Measurements from ENCODE around the gene CYP4F12.

Gene CYP4F12

DNA sequence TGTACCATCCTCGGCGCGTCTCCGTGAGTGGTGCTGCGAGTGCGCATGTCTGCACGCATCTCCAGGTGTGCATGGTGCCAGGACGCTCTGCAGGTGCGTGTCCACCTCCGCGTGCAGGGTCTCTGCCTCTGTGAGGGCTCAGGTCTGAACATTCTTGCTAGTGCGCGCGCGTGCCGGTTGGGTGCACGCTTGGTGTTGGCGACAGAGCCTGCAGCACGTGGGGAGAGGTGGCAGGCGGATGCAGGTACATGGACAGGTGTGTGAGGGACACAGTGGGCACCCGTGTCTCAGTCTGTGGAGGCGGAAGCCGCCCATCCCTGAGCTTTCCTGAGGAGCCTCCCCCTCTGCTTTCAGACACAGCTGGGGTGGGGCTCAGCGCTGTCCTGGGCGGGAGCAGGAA is 50.1 kb downstream of the CYP4F12 start:
- no peak for DNase-seq
- Histone ChIP-seq H3K36me3 (ENCODE audit: control insufficient read depth, insufficient read depth, low read length) (no peaks in the 10 kb centered on the region), H4K8ac (ENCODE audit: low read depth, low read length) (no peak overlapping the region), H4K5ac (ENCODE audit: low read length) (no peak overlapping the region), H3K4me3 (ENCODE audit: low read length) (no peak overlapping the region), H3K56ac (ENCODE audit: low read length) (no peak overlapping the region), H3K4ac (ENCODE audit: low read depth, low read length) (no peak overlapping the region), H2BK120ac (ENCODE audit: low read depth, low read length) (no peak overlapping the region), H2AK5ac (ENCODE audit: low read length) (no peak overlapping the region), H3K4me2 (ENCODE audit: low read length) (no peak overlapping the region), H3K79me2 (ENCODE audit: control insufficient read depth, insufficient read depth, low read length) (no peaks in the 10 kb centered on the region), H2BK5ac (ENCODE audit: low read length) (no peak overlapping the region), H3K9ac (ENCODE audit: low read length) (no peak overlapping the region), H3K18ac (ENCODE audit: low read length) (no peak overlapping the region), H3K79me1 (ENCODE audit: low read length) (no peaks in the 10 kb centered on the region), H2BK15ac (replicated peaks; ENCODE audit: low read depth) (no peak overlapping the region), H3K27ac (ENCODE audit: low read depth, low read length) (no peak overlapping the region), H3K27me3 (ENCODE audit: insufficient read depth, low read length, poor library complexity) (no peaks in the 10 kb centered on the region), H3K23ac (ENCODE audit: low read length) (no peak overlapping the region), H3K4me1 (ENCODE audit: control insufficient read depth, low read depth, low read length) (no peaks in the 10 kb centered on the region)
- WGBS (ENCODE audit: extremely low coverage, insufficient coverage, low lambda C conversion rate): no CpG with 5 or more reads among the region's 25 CpGs

DNA sequence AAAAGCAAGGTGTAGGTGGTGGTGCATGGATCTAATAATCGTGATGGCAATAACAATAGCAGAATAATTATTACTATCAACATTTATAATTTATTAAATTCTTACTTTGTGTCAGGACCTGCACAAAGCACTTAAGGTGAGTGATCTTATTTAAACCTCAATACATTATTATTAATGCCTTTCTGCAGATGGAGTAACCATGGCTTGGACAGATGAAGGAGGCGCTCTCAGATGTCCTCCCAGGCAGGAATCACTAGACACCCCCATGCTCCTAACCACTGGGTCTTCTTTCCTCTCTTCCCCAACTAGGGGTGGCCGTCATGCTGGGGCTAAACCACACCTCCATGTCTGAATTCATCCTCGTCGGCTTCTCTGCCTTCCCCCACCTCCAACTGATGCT is 54.8 kb downstream of the CYP4F12 start, which contains the start of gene OR10H2:
TSS of gene OR10H2 (plus strand) at position 301 of the 400 bp plus-strand sequence. CDS start at position 321, 20 bp downstream.
- no CpG with 5 or more reads among the region's 5 CpGs for WGBS (ENCODE audit: extremely low coverage, insufficient coverage, low lambda C conversion rate)
- Histone ChIP-seq H3K56ac (ENCODE audit: low read length) (no peak within 1 kb of the TSS), H3K18ac (ENCODE audit: low read length) (no peak within 1 kb of the TSS), H3K4me2 (ENCODE audit: low read length) (no peak within 1 kb of the TSS), H3K23ac (ENCODE audit: low read length) (no peak within 1 kb of the TSS), H3K27me3 (ENCODE audit: insufficient read depth, low read length, poor library complexity) (no peaks in the 10 kb centered on the region), H2BK5ac (ENCODE audit: low read length) (no peak within 1 kb of the TSS), H4K5ac (ENCODE audit: low read length) (no peak within 1 kb of the TSS), H3K36me3 (ENCODE audit: control insufficient read depth, insufficient read depth, low read length) (no peaks in the 10 kb centered on the region), H2BK15ac (replicated peaks; ENCODE audit: low read depth) (no peak within 1 kb of the TSS), H3K9ac (ENCODE audit: low read length) (no peak within 1 kb of the TSS), H4K8ac (ENCODE audit: low read depth, low read length) (no peak within 1 kb of the TSS), H3K4ac (ENCODE audit: low read depth, low read length) (no peak within 1 kb of the TSS), H3K79me2 (ENCODE audit: control insufficient read depth, insufficient read depth, low read length) (no peaks in the 10 kb centered on the region), H2BK120ac (ENCODE audit: low read depth, low read length) (no peak within 1 kb of the TSS), H3K4me1 (ENCODE audit: control insufficient read depth, low read depth, low read length) (no peaks in the 10 kb centered on the region), H3K4me3 (ENCODE audit: low read length) (no peak within 1 kb of the TSS), H2AK5ac (ENCODE audit: low read length) (no peak within 1 kb of the TSS), H3K79me1 (ENCODE audit: low read length) (no peaks in the 10 kb centered on the region), H3K27ac (ENCODE audit: low read depth, low read length) (no peak within 1 kb of the TSS)
- no peak for DNase-seq

DNA sequence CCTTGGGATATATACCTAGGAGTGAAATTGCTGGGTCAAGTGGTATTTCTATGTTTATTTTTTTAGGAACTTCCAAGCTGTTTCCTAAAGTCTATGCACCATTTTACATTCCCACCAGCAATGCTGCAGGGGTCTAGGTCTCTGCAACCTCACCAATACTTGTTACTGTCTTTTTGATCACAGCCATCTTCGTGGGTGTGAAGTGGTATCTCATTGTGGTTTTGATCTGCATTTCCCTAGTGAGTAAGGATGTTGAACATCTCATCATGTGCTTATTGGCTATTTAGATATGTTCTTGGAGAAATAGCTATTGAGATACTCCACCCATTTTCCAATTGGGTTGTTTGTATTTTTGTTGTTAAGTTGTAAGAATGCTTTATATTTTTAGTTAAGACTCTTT is 57.7 kb downstream of the CYP4F12 start:
- H3K4me3 ChIP-seq (ENCODE audit: low read length): no peak overlapping the region
- no peak overlapping the region for H3K9ac ChIP-seq (ENCODE audit: low read length)
- no peaks in the 10 kb centered on the region for H3K27me3 ChIP-seq (ENCODE audit: insufficient read depth, low read length, poor library complexity)
- no peak overlapping the region for H3K4me2 ChIP-seq (ENCODE audit: low read length)
- H3K27ac ChIP-seq (ENCODE audit: low read depth, low read length): no peak overlapping the region
- no peak overlapping the region for H2BK5ac ChIP-seq (ENCODE audit: low read length)
- H3K79me2 ChIP-seq (ENCODE audit: control insufficient read depth, insufficient read depth, low read length): no peaks in the 10 kb centered on the region
- no peak overlapping the region for H2BK15ac ChIP-seq (replicated peaks; ENCODE audit: low read depth)
- H3K23ac ChIP-seq (ENCODE audit: low read length): no peak overlapping the region
- no peak overlapping the region for H4K5ac ChIP-seq (ENCODE audit: low read length)
- no CpG with 5 or more reads among the region's 1 CpG for WGBS (ENCODE audit: extremely low coverage, insufficient coverage, low lambda C conversion rate)
- no peak for DNase-seq
- H3K36me3 ChIP-seq (ENCODE audit: control insufficient read depth, insufficient read depth, low read length): no peaks in the 10 kb centered on the region
- H2AK5ac ChIP-seq (ENCODE audit: low read length): no peak overlapping the region
- H3K4ac ChIP-seq (ENCODE audit: low read depth, low read length): no peak overlapping the region
- no peaks in the 10 kb centered on the region for H3K79me1 ChIP-seq (ENCODE audit: low read length)
- no peak overlapping the region for H3K18ac ChIP-seq (ENCODE audit: low read length)
- no peak overlapping the region for H3K56ac ChIP-seq (ENCODE audit: low read length)
- no peak overlapping the region for H4K8ac ChIP-seq (ENCODE audit: low read depth, low read length)
- no peaks in the 10 kb centered on the region for H3K4me1 ChIP-seq (ENCODE audit: control insufficient read depth, low read depth, low read length)
- H2BK120ac ChIP-seq (ENCODE audit: low read depth, low read length): no peak overlapping the region

DNA sequence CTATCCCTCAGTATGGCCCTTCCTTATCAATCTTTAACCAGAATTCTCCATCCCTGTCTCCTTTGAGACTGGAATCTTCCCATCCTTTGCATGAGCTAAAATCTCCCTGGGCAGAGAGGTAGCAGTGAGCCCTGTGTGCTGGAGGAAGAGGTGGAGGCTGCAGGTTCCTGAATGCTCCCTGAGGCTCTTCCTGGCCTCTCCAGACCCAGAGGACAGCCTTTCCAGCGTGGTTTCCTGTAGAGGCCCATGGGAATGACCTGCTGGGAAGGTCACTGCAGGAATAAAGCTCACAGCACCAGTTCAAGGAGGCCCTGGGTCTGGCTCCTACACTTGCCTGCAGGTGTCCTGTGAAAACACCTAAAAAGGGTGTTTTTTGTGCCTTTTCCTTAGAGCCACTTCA is 59.5 kb downstream of the CYP4F12 start:
- H3K23ac ChIP-seq (ENCODE audit: low read length): no peak overlapping the region
- no peak overlapping the region for H3K56ac ChIP-seq (ENCODE audit: low read length)
- H3K4me1 ChIP-seq (ENCODE audit: control insufficient read depth, low read depth, low read length): no peaks in the 10 kb centered on the region
- H4K8ac ChIP-seq (ENCODE audit: low read depth, low read length): no peak overlapping the region
- no peaks in the 10 kb centered on the region for H3K36me3 ChIP-seq (ENCODE audit: control insufficient read depth, insufficient read depth, low read length)
- no peak overlapping the region for H3K4me2 ChIP-seq (ENCODE audit: low read length)
- no peaks in the 10 kb centered on the region for H3K79me2 ChIP-seq (ENCODE audit: control insufficient read depth, insufficient read depth, low read length)
- H4K5ac ChIP-seq (ENCODE audit: low read length): no peak overlapping the region
- DNase-seq: no peak
- no peak overlapping the region for H2BK120ac ChIP-seq (ENCODE audit: low read depth, low read length)
- no peak overlapping the region for H2BK15ac ChIP-seq (replicated peaks; ENCODE audit: low read depth)
- no peaks in the 10 kb centered on the region for H3K27me3 ChIP-seq (ENCODE audit: insufficient read depth, low read length, poor library complexity)
- no peak overlapping the region for H3K18ac ChIP-seq (ENCODE audit: low read length)
- H3K9ac ChIP-seq (ENCODE audit: low read length): no peak overlapping the region
- H2BK5ac ChIP-seq (ENCODE audit: low read length): no peak overlapping the region
- no peaks in the 10 kb centered on the region for H3K79me1 ChIP-seq (ENCODE audit: low read length)
- no peak overlapping the region for H3K4me3 ChIP-seq (ENCODE audit: low read length)
- H3K27ac ChIP-seq (ENCODE audit: low read depth, low read length): no peak overlapping the region
- H3K4ac ChIP-seq (ENCODE audit: low read depth, low read length): no peak overlapping the region
- H2AK5ac ChIP-seq (ENCODE audit: low read length): no peak overlapping the region
- WGBS (ENCODE audit: extremely low coverage, insufficient coverage, low lambda C conversion rate): no CpG with 5 or more reads among the region's 1 CpG

DNA sequence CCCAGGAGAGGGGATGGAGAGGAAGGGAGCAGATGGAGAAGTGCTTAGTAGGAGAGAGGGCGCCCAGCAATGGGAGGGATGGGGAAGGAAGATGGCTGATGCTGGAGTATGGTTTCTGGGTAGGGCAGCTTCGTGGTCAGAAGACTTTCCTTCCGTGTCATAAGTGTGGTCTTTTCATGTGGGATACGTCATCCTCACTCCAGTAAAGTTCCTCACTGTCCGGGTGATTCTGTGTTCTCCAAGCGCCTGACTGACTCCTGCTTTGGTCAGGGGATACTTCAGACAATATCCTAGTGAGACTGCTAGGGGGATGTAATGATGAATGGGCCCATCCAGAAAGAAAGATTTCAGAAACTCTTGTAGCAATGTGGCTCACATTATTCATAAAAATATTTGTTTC is 61.0 kb downstream of the CYP4F12 start:
- Histone ChIP-seq H2BK5ac (ENCODE audit: low read length) (no peak overlapping the region), H3K9ac (ENCODE audit: low read length) (no peak overlapping the region), H3K36me3 (ENCODE audit: control insufficient read depth, insufficient read depth, low read length) (no peaks in the 10 kb centered on the region), H3K27me3 (ENCODE audit: insufficient read depth, low read length, poor library complexity) (no peaks in the 10 kb centered on the region), H4K8ac (ENCODE audit: low read depth, low read length) (no peak overlapping the region), H2BK120ac (ENCODE audit: low read depth, low read length) (no peak overlapping the region), H2AK5ac (ENCODE audit: low read length) (no peak overlapping the region), H3K4me1 (ENCODE audit: control insufficient read depth, low read depth, low read length) (no peaks in the 10 kb centered on the region), H3K23ac (ENCODE audit: low read length) (no peak overlapping the region), H3K27ac (ENCODE audit: low read depth, low read length) (no peak overlapping the region), H3K56ac (ENCODE audit: low read length) (no peak overlapping the region), H3K18ac (ENCODE audit: low read length) (no peak overlapping the region), H2BK15ac (replicated peaks; ENCODE audit: low read depth) (no peak overlapping the region), H3K4me2 (ENCODE audit: low read length) (no peak overlapping the region), H4K5ac (ENCODE audit: low read length) (no peak overlapping the region), H3K79me2 (ENCODE audit: control insufficient read depth, insufficient read depth, low read length) (no peaks in the 10 kb centered on the region), H3K4ac (ENCODE audit: low read depth, low read length) (no peak overlapping the region), H3K4me3 (ENCODE audit: low read length) (no peak overlapping the region), H3K79me1 (ENCODE audit: low read length) (no peaks in the 10 kb centered on the region)
- DNase-seq: no peak
- no CpG with 5 or more reads among the region's 6 CpGs for WGBS (ENCODE audit: extremely low coverage, insufficient coverage, low lambda C conversion rate)

GRCh38 chr19:15737722-15738121 is 64.8 kb downstream of the CYP4F12 start, which contains the start of gene OR10H3:
OR10H3 (plus strand) TSS chr19:15737985; CDS start chr19:15741393, 3,408 bp downstream.
- Histone ChIP-seq H3K27ac (ENCODE audit: low read depth, low read length) (no peak within 1 kb of the TSS), H4K5ac (ENCODE audit: low read length) (no peak within 1 kb of the TSS), H2BK15ac (replicated peaks; ENCODE audit: low read depth) (no peak within 1 kb of the TSS), H4K8ac (ENCODE audit: low read depth, low read length) (no peak within 1 kb of the TSS), H3K4me1 (ENCODE audit: control insufficient read depth, low read depth, low read length) (no peaks in the 10 kb centered on the region), H3K4me3 (ENCODE audit: low read length) (no peak within 1 kb of the TSS), H3K27me3 (ENCODE audit: insufficient read depth, low read length, poor library complexity) (no peaks in the 10 kb centered on the region), H2BK5ac (ENCODE audit: low read length) (no peak within 1 kb of the TSS), H3K79me1 (ENCODE audit: low read length) (no peaks in the 10 kb centered on the region), H3K4me2 (ENCODE audit: low read length) (no peak within 1 kb of the TSS), H3K9ac (ENCODE audit: low read length) (no peak within 1 kb of the TSS), H3K18ac (ENCODE audit: low read length) (no peak within 1 kb of the TSS), H2AK5ac (ENCODE audit: low read length) (no peak within 1 kb of the TSS), H3K56ac (ENCODE audit: low read length) (no peak within 1 kb of the TSS), H3K36me3 (ENCODE audit: control insufficient read depth, insufficient read depth, low read length) (no peaks in the 10 kb centered on the region), H3K79me2 (ENCODE audit: control insufficient read depth, insufficient read depth, low read length) (no peaks in the 10 kb centered on the region), H2BK120ac (ENCODE audit: low read depth, low read length) (no peak within 1 kb of the TSS), H3K23ac (ENCODE audit: low read length) (no peak within 1 kb of the TSS), H3K4ac (ENCODE audit: low read depth, low read length) (no peak within 1 kb of the TSS)
- DNase-seq: no peak
- WGBS (ENCODE audit: extremely low coverage, insufficient coverage, low lambda C conversion rate): no CpG with 5 or more reads among the region's 4 CpGs

Measured in mesendoderm (in vitro differentiated cells).